NCI-H460 (cell line): ENCODE data around the gene DERL2. TPM values are rescaled to one million over a fixed set of nuclear protein-coding genes. Genes with fewer than 3 reads are reported as not detected.
A peak's percentile ranks its signal among the peaks of the same experiment; 100 is the strongest.
"Not testable (repeated sequence)": the region's sequence is repeated elsewhere in the genome, so short reads cannot be mapped to it uniquely, and the experiment has no call there.

Experiments used
- DNase-seq: peaks from one replicate; pipeline ENCODE4 v3.0.0-alpha.2; 2016; ENCODE audit warnings: low read depth; ENCODE audit errors: extremely low read depth
- total RNA-seq: library from RNA; depleted of rRNA; stranded (reverse); fragments of >200 nt; shearing (Covaris generic); gene quantifications from 2 replicates; pipeline ENCODE4 v1.2.3, GENCODE V29; 2014; rRNA removed

Gene DERL2
- total RNA-seq, 1 experiment from 2014 or later: 60.3 TPM

DNA sequence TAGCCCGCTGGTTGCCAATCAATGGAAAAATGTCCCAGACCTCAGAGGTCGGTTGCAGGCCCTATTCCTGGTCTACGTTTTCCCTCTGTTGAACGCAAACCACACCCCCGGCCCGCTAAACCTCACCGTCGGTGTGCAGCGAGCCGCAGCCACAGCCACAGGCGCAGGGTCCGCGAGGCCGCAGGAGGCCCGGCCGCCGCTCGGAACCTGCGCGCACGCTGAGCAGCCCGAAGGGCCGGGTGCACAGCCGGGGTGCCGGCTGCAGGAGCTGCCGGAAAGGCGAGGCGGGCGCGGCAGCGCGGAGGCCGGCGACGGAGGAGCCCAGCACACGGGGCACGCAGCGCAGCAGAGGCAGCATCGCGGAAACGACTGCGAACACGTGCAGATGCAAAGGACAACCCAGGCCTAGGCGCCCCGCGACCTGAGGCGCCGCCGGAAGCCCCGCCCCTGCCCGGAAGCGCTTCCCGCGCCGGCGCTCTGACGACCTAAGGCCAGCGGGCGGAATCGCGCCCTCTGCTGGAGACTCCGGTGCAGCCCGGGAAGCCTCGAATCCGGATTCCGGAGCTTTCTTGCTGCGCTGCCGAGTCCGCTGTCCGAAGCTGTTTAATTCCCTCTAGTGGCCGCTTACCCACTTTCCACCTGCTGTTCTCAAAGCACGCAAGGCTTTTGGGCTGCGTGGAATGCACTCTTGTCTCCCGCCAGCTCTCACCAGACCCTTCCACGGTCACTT is 47.1 kb downstream of the DERL2 start, which contains the start of gene C1QBP:
Gene C1QBP, minus strand, starts transcription at position 440 of the 730 bp plus-strand sequence. Its CDS starts 82 bp downstream, at position 358.
- peak; percentile 91 for DNase-seq

DNA sequence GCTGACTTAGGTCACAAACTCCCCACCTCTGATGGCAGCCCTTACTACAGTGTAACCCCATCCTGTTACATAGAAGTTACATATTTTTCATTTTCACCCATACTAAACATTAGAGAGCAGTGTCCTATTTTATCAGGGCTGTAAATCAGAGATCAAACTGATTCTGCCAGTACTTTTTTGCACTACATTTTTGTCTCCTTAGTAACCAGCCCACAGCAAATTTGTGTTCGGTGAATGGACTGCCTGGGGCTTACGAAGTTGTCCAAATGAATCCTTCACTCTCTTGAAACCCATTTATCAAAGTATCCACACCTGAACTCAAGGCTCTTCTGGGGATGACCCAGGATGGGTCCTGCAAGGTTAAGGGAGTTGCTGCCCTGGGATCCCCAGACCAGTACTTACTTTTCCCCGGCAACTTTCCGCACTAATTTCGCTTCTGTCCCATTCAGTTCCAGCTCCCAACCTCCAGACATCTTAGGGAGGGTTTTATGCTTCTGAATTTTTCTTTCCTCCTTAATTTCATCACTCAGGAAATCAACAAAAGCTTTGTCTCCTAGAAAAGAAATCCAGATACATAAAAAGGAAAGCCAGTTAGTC is 48.2 kb downstream of the DERL2 start:
- DNase-seq: no peak

DNA sequence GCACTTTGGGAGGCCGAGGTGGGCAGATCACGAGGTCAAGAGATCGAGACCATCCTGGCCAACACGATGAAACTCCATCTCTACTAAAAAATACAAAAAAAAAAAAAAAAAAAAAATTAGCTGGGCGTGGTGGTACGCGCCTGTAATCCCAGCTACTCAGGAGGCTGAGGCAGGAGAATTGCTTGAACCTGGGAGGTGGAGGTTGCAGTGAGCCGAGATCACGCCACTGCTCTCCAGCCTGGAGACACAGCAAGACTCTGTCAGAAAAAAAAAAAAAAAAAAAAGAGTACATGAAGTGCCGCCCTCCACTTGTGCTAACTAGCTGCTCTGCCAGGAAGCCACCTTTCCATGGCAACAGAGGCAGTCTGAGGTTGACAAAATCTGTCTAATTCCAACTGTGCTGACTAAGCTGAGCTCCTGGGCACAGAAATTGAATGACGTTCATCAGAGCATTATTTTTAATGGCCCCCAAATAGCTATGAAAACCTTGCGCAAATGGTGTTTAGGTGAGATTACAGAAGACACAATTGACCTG is 50.1 kb downstream of the DERL2 start:
- not testable (repeated sequence) for DNase-seq

DNA sequence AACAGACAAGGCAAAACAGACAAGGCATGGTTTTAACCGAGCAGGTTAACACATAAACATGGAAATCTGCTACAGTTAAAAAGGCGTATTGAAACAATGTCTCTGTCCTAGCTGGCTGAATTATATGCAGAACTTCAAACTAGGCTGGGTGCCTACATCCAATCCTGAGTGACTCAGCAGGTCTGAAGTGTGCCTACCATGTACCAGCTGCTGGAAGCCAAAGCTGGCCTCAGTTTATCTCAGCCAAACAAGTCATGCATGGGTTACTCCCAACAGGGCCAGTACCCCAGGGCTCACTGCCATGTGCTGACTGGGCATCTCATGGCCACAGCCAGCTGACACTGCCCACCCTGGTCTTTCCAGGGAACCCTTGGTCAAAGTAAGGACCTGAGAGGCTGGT is 51.0 kb downstream of the DERL2 start:
- DNase-seq: no peak

DNA sequence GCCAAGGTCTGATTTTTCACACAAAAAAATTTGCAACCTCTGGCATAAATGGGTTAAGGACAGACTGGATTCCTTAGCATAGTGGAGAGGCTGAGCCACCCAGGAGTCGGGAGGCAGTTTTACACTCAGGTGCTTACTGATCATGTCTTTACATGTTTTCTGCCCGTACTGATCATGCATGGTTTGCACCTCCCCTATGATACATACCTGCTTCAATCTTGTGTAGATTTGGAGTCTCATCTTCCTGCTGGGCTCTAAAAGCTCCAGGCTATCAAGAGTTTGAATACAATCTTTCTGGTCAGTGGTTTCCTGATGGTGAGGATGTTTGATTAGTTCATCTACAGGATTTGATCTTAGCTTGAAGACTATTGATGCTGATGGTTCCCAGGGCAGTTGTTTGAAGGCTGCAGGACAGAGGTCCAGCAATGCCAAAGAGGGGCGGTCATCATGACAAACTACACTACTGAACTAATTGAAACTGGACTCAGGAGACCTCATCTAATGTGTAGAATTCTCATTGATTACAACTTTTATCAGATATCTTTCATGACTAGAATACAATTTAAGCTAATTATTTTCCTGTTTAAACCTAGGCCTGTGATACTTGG is 53.9 kb downstream of the DERL2 start:
- DNase-seq: no peak

DNA sequence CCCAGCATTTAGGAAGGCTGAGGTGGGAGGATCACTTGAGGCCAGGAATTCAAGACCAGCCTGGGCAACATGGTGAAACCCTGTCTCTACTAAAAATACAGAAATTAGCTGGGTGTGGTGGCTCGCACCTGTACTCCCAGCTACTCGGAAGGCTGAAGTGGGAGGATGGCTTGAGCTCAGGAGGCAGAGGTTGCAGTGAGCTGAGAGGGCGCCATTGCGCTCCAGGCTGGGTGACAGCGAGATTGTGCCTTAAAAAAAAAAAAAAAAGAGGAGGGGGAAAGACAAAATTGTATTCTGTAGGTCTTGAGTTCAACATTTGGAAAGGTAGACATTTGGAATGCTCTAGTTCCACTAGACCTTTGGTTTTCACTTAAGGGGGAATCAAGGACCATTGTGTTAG is 54.7 kb downstream of the DERL2 start:
- DNase-seq: not testable (repeated sequence)

DNA sequence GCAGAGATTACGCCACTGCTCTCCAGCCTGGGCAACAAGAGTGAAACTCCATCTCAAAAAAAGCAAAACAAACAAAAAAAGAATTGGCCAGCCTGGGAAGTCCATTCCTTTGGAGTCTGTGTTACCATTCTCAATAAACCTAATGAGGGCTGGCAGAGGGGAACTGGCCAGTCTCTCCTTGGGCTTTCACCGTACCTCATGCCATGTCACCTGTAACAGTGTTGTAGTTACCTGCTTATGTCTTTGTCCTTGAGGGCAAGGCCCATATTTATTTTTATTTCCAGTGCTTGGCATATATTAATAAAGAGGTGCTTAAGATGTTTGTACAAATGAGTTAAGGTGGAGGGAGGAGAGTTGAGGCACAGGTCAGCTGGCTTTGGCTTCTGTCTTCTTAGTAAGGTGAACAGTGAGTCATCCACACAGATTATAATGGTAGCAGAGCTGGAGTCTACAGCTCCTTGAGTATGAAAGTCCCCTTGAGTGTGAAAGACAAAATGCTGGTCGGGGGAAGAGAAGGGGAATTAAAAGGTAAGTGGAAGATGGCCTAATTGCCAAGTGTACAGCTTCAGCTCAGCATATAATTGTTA is 55.5 kb downstream of the DERL2 start:
- DNase-seq: no peak

DNA sequence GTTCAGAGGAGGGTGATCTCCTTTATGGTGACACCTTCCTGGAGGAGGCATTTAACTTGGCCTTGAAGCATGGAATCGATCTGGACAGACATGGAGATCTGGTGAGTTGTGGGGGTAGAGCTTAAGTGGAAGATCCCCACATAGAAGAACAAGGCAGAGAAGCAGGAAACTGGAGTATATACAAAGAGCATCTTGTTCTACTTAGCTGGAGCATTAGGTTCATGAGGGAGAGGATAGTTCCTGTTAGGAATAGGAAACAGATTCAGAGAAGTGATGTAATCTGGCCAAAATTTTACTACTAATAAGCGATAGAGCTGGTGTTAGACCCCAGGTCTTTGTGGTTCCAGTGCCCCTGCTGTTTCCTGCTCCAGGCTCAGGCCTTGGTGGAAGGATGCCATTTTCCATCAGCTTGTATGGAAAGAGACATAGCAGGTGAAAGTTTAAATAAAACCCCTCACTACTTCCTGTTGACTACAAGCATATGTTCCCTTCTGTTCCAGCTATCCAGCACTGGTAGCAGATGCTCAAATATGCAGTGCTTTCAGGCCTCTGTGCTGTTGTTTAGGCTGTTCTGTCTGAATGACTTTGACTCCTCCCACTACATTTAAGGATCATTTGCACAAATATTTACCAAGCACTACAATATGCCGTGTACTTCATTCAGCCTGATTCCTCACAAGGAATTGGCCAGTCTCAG is 56.6 kb downstream of the DERL2 start:
- DNase-seq: no peak

DNA sequence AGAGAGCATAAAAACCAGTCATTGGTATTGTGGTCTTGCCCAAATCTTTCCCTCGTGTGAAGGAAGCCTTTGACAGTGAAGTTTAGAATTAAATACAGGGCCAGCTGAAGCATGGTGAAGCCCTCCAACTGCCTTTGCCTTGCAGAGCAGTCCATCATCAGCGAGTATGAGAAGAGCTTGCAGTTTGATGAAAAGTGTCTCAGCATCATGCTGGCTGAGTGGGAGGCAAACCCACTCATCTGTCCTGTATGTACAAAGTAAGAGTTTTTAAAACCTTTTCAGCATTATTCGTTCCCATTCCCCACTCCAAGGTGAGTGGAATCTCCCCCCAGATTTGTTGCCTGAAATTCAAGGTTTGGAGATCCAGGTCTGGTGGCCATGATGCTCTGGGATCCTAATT is 60.2 kb downstream of the DERL2 start:
- no peak for DNase-seq

DNA sequence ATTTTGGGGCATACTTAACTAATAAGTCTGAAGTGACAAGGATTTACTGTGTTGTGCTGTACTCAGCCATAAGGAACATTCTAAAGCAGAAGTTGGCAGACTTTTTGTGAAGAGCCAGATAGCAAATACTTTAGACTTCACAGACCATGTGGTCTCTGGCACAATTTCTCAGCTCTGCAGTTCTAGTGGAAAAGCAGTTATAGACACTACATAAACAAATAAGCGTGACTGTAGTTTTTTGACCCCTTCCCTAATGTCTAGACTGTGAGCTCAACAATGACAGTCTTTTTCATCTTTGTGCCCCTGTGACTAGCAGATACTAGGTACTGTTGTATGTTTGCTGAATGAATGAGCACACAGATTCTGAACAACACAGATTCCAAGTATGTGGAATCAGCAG is 61.1 kb downstream of the DERL2 start:
- DNase-seq: no peak

DNA sequence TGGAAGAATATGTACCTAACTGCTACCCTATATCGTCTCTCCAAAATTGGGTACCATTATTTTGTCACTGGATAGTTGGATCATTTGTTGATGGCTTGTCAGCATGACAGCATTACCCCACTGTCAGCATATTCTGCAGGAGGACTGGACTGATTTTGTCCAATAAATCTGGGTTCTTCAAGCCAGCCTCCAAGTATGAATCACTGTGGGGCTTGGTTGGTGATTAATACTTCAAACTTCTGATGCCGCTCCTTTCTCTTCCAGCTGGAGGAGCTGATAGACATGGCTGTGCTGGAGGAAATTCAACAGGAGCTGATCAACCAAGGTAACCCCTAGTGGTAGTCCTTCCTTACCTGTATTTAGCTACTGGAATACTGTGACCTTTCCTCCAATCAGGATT is 63.5 kb downstream of the DERL2 start:
- DNase-seq: no peak

Other genes with a start within 250 kb of the DERL2 start
- 48.6 and 54.2 TPM in 2 replicates for gene RABEP1, start 203.9 kb downstream of the DERL2 start, total RNA-seq
- 219 and 243 TPM in 2 replicates for gene NUP88, start 66.5 kb downstream of the DERL2 start, total RNA-seq
- 58.9 and 78.3 TPM in 2 replicates for gene RPAIN, start 66.0 kb downstream of the DERL2 start, total RNA-seq
- gene C1QBP, start 47.0 kb downstream of the DERL2 start, total RNA-seq: 725 and 734 TPM in 2 replicates
- gene DHX33, start 17.2 kb downstream of the DERL2 start, total RNA-seq: 21.2 and 23.6 TPM in 2 replicates
- gene MIS12, start 388 bp upstream of the DERL2 start, total RNA-seq: 30.1 and 33.4 TPM in 2 replicates
- gene NLRP1, start 98.3 kb upstream of the DERL2 start, total RNA-seq: 1.4 and 1.5 TPM in 2 replicates